DND-41 (cell line): ENCODE data around the gene JMJD6.
"Not testable (repeated sequence)": the region's sequence is repeated elsewhere in the genome, so short reads cannot be mapped to it uniquely, and the experiment has no call there.

Source experiments
- ATAC-seq: fragments of 200-7000 bp; cut with Tn5 transposase; 3 replicates; pipeline ENCODE4 v1.9.1; 2021; ENCODE audit warnings: low read depth; ENCODE audit not compliant: insufficient read depth
- DNase-seq: peaks from one replicate; pipeline ENCODE4 v3.0.0-alpha.2; 2020
- H2AFZ ChIP-seq: 2 replicates; pipeline ENCODE4 v1.6.0; 2012; ENCODE audit warnings: low read depth, low read length
- H3K27ac ChIP-seq: 2 replicates; pipeline ENCODE4 v1.5.1; 2012; ENCODE audit warnings: low read length, inconsistent platforms
- H3K27me3 ChIP-seq: fragments of 200-600 bp; sonication (generic); 2 replicates; pipeline ENCODE4 v1.6.0; 2012; ENCODE audit warnings: low read length, mild to moderate bottlenecking, inconsistent platforms; ENCODE audit not compliant: insufficient read depth, poor library complexity
- H3K36me3 ChIP-seq: 2 replicates; pipeline ENCODE4 v1.5.1; 2012; ENCODE audit warnings: low read length, inconsistent platforms; ENCODE audit not compliant: insufficient read depth
- H3K4me1 ChIP-seq: 2 replicates; pipeline ENCODE4 v1.5.1; 2012; ENCODE audit warnings: mild to moderate bottlenecking, low read length; ENCODE audit not compliant: insufficient read depth
- H3K4me2 ChIP-seq: 2 replicates; pipeline ENCODE4 v1.6.0; 2012; ENCODE audit warnings: mild to moderate bottlenecking, moderate library complexity, low read length, inconsistent platforms; ENCODE audit not compliant: insufficient read depth
- H3K4me3 ChIP-seq, 2 experiments: fragments of 200-600 bp in 1 of 2; shearing (Covaris generic) in 1 of 2; 2 replicates each; pipeline ENCODE4 v1.5.1; 2012 to 2016; ENCODE audit warnings: inconsistent platforms in 2 of 2, low read length in 2 of 2, mild to moderate bottlenecking in 2 of 2, low read depth in 1 of 2, moderate library complexity in 1 of 2
- H3K79me2 ChIP-seq: 2 replicates; pipeline ENCODE4 v1.6.0; 2012; ENCODE audit warnings: low read length, inconsistent platforms; ENCODE audit not compliant: insufficient read depth
- H3K9ac ChIP-seq: 2 replicates; pipeline ENCODE4 v1.6.0; 2012; ENCODE audit warnings: low read depth, mild to moderate bottlenecking, inconsistent platforms, low read length, moderate library complexity
- H3K9me3 ChIP-seq: 2 replicates; pipeline ENCODE4 v1.5.1; 2012; ENCODE audit warnings: low read length, moderate library complexity, mild to moderate bottlenecking, inconsistent platforms; ENCODE audit not compliant: insufficient read depth, severe bottlenecking
- H4K20me1 ChIP-seq: 2 replicates; pipeline ENCODE4 v1.6.0; 2012; ENCODE audit warnings: low read length; ENCODE audit not compliant: insufficient read depth
- CTCF ChIP-seq: IDR thresholded peaks from 2 replicates; pipeline ENCODE4 v1.5.1; 2012; ENCODE audit warnings: borderline replicate concordance, low read length, moderate library complexity, mild to moderate bottlenecking; ENCODE audit not compliant: poor library complexity, severe bottlenecking; ENCODE audit errors: extremely low read depth
- EZH2 ChIP-seq: IDR thresholded peaks from 3 replicates; pipeline ENCODE4 v1.6.1; 2012; ENCODE audit warnings: borderline replicate concordance, low read depth, mild to moderate bottlenecking, moderate library complexity, low read length, inconsistent platforms; ENCODE audit not compliant: severe bottlenecking

JMJD6 gene

GRCh38 chr17:76714336-76714735 lies 12.1 kb downstream of the JMJD6 start:
- peaks cover 19% of the 10 kb centered on the region for H3K27me3 ChIP-seq
- H3K4me3 ChIP-seq, result no peak overlapping the region
- peaks cover 30% of the 10 kb centered on the region for H4K20me1 ChIP-seq
- H3K36me3 ChIP-seq, result peaks cover 53% of the 10 kb centered on the region
- no peak overlapping the region for H3K27ac ChIP-seq
- H3K9me3 ChIP-seq, result no peaks in the 10 kb centered on the region
- H3K4me2 ChIP-seq, result no peak overlapping the region
- DNase-seq (no peak), ATAC-seq (no peak)
- H3K79me2 ChIP-seq, result no peaks in the 10 kb centered on the region
- H3K4me1 ChIP-seq, result peaks cover 18% of the 10 kb centered on the region
- no peak overlapping the region for H2AFZ ChIP-seq
- H3K9ac ChIP-seq, result no peak overlapping the region
- TF ChIP-seq CTCF (no peak), EZH2 (no peak)

GRCh38 chr17:76713765-76714164 lies 12.6 kb downstream of the JMJD6 start:
- DNase-seq (no peak), ATAC-seq (no peak)
- H3K9me3 ChIP-seq, result no peaks in the 10 kb centered on the region
- peaks cover 18% of the 10 kb centered on the region for H3K4me1 ChIP-seq
- no peak overlapping the region for H2AFZ ChIP-seq
- TF ChIP-seq EZH2 (no peak), CTCF (no peak)
- H4K20me1 ChIP-seq, result peaks cover 36% of the 10 kb centered on the region
- no peak overlapping the region for H3K9ac ChIP-seq
- H3K79me2 ChIP-seq, result no peaks in the 10 kb centered on the region
- H3K27me3 ChIP-seq, result peaks cover 25% of the 10 kb centered on the region
- no peak overlapping the region for H3K4me2 ChIP-seq
- H3K36me3 ChIP-seq, result peaks cover 47% of the 10 kb centered on the region
- H3K27ac ChIP-seq, result no peak overlapping the region
- no peak overlapping the region for H3K4me3 ChIP-seq

GRCh38 chr17:76712321-76712720 lies 14.1 kb downstream of the JMJD6 start:
- not testable (repeated sequence) for H3K4me2 ChIP-seq, H3K9ac ChIP-seq, H3K27ac ChIP-seq, H2AFZ ChIP-seq, DNase-seq, H3K4me3 ChIP-seq, H3K79me2 ChIP-seq, ATAC-seq, H3K9me3 ChIP-seq
- Histone ChIP-seq H3K36me3 (peaks cover 35% of the 10 kb centered on the region), H3K27me3 (peaks cover 29% of the 10 kb centered on the region), H4K20me1 (peaks cover 37% of the 10 kb centered on the region), H3K4me1 (peaks cover 18% of the 10 kb centered on the region)

- H3K9me3 ChIP-seq, result no peaks in the 10 kb centered on the region
- H3K79me2 ChIP-seq, result no peaks in the 10 kb centered on the region
- DNase-seq (peak; percentile 43), ATAC-seq (peak; percentile 63)
- peak within 1 kb of the TSS in 1 of 2 experiments; percentile 40; a peak in 2 of 4 replicates for H3K4me3 ChIP-seq
- H3K27ac ChIP-seq, result no peak within 1 kb of the TSS
- peaks cover 18% of the 10 kb centered on the region for H3K4me1 ChIP-seq
- H3K36me3 ChIP-seq, result peaks cover 22% of the 10 kb centered on the region
- peak within 1 kb of the TSS; percentile 16; the same call in 1 of the 2 replicates for H3K9ac ChIP-seq
- H3K4me2 ChIP-seq, result peak within 1 kb of the TSS; percentile 61
- no peak within 1 kb of the TSS for H2AFZ ChIP-seq
- H4K20me1 ChIP-seq, result peaks cover 32% of the 10 kb centered on the region
- H3K27me3 ChIP-seq, result peaks cover 29% of the 10 kb centered on the region
- TF ChIP-seq CTCF, result no peak
- TF ChIP-seq EZH2, result peak; percentile 68
Measured at GRCh38 chr17:76710863-76711611, 15.4 kb downstream of the JMJD6 start, which contains the start of gene MXRA7. Gene MXRA7, minus strand, starts transcription at chr17:76710965. Its CDS starts 19 bp downstream, at chr17:76710946.
